Measurements from ENCODE around the gene GALNT10.

Gene GALNT10

GRCh38 chr5:154157483-154158378 lies 32.8 kb upstream of the GALNT10 start:
- no peak for DNase-seq (ENCODE audit: extremely low spot score)
- TF ChIP-seq CTCF (IDR thresholded peaks at IDR 0.05; ENCODE audit: control extremely low read depth, extremely low read depth, low read depth, missing control alignments): peak; percentile 25
- ChIA-PET CTCF (interaction anchor here (0.7 to 3.0 kb wide), 11 partner anchors 9 to 247 kb away, joined by 3 to 9 read pairs (median 4); no protein-coding TSS in a partner anchor), POLR2A (no interaction called here)

DNA sequence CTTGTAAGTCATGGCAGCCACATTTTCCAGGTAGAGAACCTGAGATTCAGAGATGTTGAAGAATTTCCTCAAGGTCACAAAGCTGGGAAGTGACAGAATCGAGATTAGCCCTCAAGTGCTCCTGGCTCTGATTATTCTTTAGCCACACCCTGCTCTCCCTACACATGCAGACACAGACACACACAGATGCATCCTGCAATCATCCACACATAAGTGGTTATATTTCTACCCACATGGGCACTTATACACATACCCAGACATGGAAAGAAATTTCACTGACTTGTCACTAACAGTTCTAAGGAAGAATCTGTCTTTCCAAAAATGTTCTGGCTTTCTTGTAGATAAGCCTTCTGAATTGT lies 32.2 kb upstream of the GALNT10 start:
- POLR2A ChIA-PET: no interaction called here
- CTCF ChIA-PET: interaction anchor here (0.8 to 3.0 kb wide), 6 partner anchors 10 to 246 kb away, joined by 3 to 9 read pairs (median 4); no protein-coding TSS in a partner anchor
- TF ChIP-seq CTCF (IDR thresholded peaks at IDR 0.05; ENCODE audit: control extremely low read depth, extremely low read depth, low read depth, missing control alignments): no peak
- no peak for DNase-seq (ENCODE audit: extremely low spot score)

- TF ChIP-seq CTCF (IDR thresholded peaks at IDR 0.05; ENCODE audit: control extremely low read depth, extremely low read depth, low read depth, missing control alignments): no peak
- POLR2A ChIA-PET: no interaction called here
- CTCF ChIA-PET: interaction anchor here (1.0 to 3.0 kb wide), 4 partner anchors 27 to 87 kb away, joined by 3 to 9 read pairs (median 4); no protein-coding TSS in a partner anchor
- no peak for DNase-seq (ENCODE audit: extremely low spot score)
Observed at GRCh38 chr5:154159343-154159742, 31.2 kb upstream of the GALNT10 start.

- ChIA-PET POLR2A (no interaction called here), CTCF (interaction anchor here (1.0 to 2.8 kb wide), 4 partner anchors 12 to 27 kb away, joined by 3 to 10 read pairs (median 4); no protein-coding TSS in a partner anchor)
- TF ChIP-seq CTCF (IDR thresholded peaks at IDR 0.05; ENCODE audit: control extremely low read depth, extremely low read depth, low read depth, missing control alignments): no peak
- no peak for DNase-seq (ENCODE audit: extremely low spot score)
Observed at GRCh38 chr5:154162539-154163151, 27.9 kb upstream of the GALNT10 start.

DNA sequence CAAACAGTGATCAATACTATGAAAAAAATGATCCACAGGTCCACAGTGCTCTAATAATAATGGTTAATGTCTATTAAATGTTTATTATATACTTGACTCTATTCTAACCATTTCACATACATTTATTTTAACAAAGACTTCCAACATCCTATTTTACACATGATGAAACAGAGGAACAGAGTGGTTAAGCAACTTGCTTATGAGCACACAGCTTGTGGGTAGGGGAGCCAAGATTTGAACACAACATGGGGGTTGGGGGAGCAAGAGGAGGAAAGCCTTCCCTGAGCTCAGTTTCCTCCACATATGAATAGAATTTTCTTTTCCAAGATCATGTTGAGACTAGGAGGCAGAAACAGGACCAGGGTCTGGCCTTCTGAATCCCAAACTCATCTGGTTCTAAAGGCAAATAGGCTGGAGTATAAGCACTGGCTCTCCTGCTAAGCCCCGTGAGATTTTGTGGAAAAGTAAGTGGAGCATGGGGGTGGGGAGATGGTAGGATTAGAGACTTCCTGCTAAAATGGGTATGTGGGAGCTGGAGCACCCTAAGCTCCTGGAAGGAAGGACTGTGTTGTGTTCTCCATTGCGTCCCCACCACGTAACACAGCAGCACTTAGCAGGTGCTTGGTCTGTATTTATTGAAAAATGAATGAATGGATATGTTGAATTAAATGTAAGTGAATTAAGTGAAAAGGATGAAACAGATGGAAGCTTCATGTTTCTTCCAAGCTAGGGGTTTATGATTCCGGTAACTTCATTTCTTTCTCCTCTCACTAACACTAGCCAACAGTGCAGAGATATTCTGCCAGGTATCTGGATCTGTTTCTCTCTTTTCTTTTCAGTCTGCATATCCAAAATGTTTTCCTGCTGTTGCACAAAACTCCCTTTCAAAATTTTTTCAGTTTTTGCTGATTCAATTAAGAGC lies 26.9 kb upstream of the GALNT10 start:
- CTCF ChIA-PET: interaction anchor here (1.0 to 2.8 kb wide), 8 partner anchors 9 to 241 kb away, joined by 3 to 10 read pairs (median 4); no protein-coding TSS in a partner anchor

More for the DNA sequence above, 26.9 kb upstream of the GALNT10 start:
- TF ChIP-seq CTCF (IDR thresholded peaks at IDR 0.05; ENCODE audit: control extremely low read depth, extremely low read depth, low read depth, missing control alignments): no peak
- no peak for DNase-seq (ENCODE audit: extremely low spot score)
- POLR2A ChIA-PET: no interaction called here
